Astrocyte of the spinal cord (primary cell): ENCODE results near the gene CD53.
"Not testable (repeated sequence)": the region's sequence is repeated elsewhere in the genome, so short reads cannot be mapped to it uniquely, and the experiment has no call there.

ENCODE experiments used
- DNase-seq: peaks from one replicate; pipeline ENCODE4 v3.0.0; 2011; ENCODE audit warnings: low read depth, low spot score
- H3K4me3 ChIP-seq: 2 replicates; pipeline ENCODE4 v1.5.1; 2011; ENCODE audit warnings: low read depth, mild to moderate bottlenecking, low read length, moderate library complexity
- CTCF ChIP-seq: IDR thresholded peaks from 2 replicates; pipeline ENCODE4 v1.5.1; 2012; ENCODE audit warnings: low read depth, mild to moderate bottlenecking, low read length, inconsistent platforms
- in situ Hi-C: cut with HindIII; loops from 2 replicates; pipeline ENCODE4 v1.10.0; 2017; ENCODE audit warnings: low sequenced_read_pairs

CD53 gene

GRCh38 chr1:110927484-110928075 is 54.6 kb downstream of the CD53 start:
- in situ Hi-C loops, result no loop called here
- H3K4me3 ChIP-seq, result no peak overlapping the region
- TF ChIP-seq CTCF, result no peak
- DNase-seq, result no peak

DNA sequence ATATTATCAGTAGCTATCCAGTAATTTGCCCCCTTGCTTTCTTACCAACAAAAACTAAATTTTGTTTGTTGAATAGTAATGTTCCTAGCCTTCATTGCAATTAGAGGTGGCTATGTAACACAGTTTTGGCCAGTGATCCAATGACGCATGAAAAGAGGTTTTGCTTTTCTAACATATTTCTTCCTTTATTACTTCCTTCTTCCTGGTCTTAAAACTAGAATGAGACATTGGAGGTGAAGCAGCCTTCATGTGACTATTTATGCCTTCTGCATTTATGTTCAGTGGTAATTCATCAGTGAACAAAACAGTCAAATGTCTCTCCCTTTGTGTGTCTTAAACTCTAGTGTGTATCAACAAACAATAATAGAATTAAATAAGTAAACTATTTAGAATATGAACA is 55.2 kb downstream of the CD53 start:
- in situ Hi-C loops, result no loop called here
- no peak for DNase-seq
- no peak overlapping the region for H3K4me3 ChIP-seq
- TF ChIP-seq CTCF, result no peak

DNA sequence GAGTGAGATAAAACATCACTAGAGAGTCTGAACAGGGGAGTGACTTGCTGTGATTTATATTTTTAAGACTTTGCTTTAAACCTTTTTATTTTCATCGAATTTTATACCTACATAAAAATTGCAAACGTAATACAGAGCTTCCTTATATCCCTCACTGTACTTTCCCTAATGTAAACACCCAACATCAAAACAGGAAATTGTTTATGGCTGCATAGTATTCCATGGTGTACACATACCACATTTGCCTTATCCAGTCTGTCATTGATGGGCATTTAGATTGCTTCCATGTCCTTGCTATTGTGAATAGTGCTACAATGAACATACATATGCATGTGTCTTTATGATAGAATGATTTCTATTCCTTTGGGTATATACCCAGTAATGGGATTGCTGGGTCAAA is 56.0 kb downstream of the CD53 start:
- no peak for TF ChIP-seq CTCF
- H3K4me3 ChIP-seq, result no peak overlapping the region
- no peak for DNase-seq
- in situ Hi-C loops, result no loop called here

- DNase-seq, H3K4me3 ChIP-seq, in situ Hi-C loops: not testable (repeated sequence)
Observed at GRCh38 chr1:110931097-110931496, 58.1 kb downstream of the CD53 start.

DNA sequence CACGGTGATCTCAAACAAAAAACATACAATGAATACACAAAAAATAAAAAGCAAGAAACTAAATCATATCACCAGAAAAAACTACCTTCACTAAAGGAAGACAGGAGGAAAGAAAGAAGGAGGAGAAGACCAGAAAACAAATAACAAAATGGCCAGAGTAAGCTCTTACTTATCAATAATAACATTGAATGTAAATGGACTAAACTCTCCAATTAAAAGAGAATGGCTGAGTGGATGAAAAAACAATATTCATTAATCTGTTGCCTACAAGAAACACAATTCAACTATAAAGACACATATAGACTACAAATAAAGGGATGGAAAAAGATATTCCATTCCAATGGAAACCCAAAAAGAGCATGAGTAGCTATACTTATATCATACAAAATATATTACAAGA is 63.6 kb downstream of the CD53 start:
- in situ Hi-C loops, result no loop called here
- H3K4me3 ChIP-seq, result no peak overlapping the region
- no peak for DNase-seq
- no peak for TF ChIP-seq CTCF

DNA sequence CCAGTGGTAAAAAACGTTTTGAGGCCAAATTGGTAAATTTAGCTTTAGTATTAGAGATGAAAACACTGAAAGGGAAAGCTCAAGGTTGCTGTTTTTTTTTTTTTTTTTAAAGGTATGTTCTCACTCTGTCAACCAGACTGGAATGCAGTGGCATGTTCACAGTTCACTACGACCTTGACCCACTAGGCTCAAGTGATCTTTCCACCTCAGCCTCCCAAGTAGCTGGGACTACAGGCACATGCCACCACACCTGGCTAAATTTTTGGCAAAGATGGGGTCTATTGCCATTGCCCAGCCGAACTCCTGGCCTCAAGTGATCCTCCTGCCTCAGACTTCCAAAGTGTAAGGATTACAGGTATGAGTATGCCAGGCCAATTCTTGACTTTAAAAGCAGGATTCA is 71.9 kb downstream of the CD53 start:
- no peak overlapping the region for H3K4me3 ChIP-seq
- in situ Hi-C loops, result no loop called here
- no peak for DNase-seq
- no peak for TF ChIP-seq CTCF

DNA sequence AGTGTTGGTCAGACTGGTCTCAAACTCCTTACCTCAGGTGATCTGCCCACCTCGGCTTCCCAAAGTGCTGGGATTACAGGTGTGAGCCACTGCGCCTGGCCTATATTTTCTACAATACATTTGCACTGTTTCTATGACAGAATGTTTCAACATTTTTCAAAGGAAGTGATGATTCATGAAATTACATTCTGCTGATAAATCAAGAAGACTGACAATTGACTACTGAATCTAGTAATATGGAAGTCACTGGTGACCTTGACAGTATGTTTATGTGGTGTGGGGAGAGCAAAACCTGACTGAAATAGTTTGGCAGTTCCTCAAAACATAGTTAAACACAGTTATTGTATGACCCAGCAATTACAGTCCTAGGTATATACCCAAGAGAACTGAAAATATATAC is 72.7 kb downstream of the CD53 start:
- in situ Hi-C loops, result no loop called here
- no peak for DNase-seq
- H3K4me3 ChIP-seq, result no peak overlapping the region
- TF ChIP-seq CTCF, result no peak
